SK-N-SH (cell line): ENCODE results near the gene OR56A1. TPM values are rescaled to one million over a fixed set of nuclear protein-coding genes. Genes with fewer than 3 reads are reported as not detected.

Source experiments
- CTCF ChIA-PET: fragments of 300-600, 350-600 bp; formaldehyde crosslinking; extraction: SDS; loops from one replicate; lab custom pipeline; 2021; lab: Yijun Ruan, JAX
- POLR2A ChIA-PET: fragments of 350-600 bp; sonication (Branson Sonifier 250); formaldehyde crosslinking; extraction: SDS; loops from one replicate; lab custom pipeline; 2020; ENCODE audit warnings: antibody characterized with exemption, inconsistent platforms; lab: Yijun Ruan, JAX
- DNase-seq: peaks from one replicate; pipeline ENCODE4 v3.0.0; 2012
- H2AFZ ChIP-seq: fragments of 200-600 bp; sonication (generic); 2 replicates; pipeline ENCODE4 v1.8.1; 2016; ENCODE audit warnings: antibody characterized with exemption, mild to moderate bottlenecking, low read depth
- H3F3A ChIP-seq: fragments of 200-600 bp; sonication (generic); replicated peaks from 2 replicates; pipeline ENCODE3; 2016; ENCODE audit warnings: antibody characterized with exemption, mild to moderate bottlenecking; ENCODE audit not compliant: insufficient read depth
- H3K27ac ChIP-seq, 2 experiments: fragments of 200-500 bp in 1 of 2; fragments of 200-600 bp in 1 of 2; sonication (Bioruptor generic) in 1 of 2; sonication (generic), shearing (Covaris generic) in 1 of 2; 2 replicates each; pipeline versions ENCODE4 v1.5.1 to v1.6.1; 2014 to 2016; ENCODE audit warnings: low read depth in 2 of 2, inconsistent platforms in 1 of 2, low read length in 1 of 2, mild to moderate bottlenecking in 1 of 2, mixed read lengths in 1 of 2
- H3K27me3 ChIP-seq: fragments of 200-600 bp; sonication (generic), shearing (Covaris generic); 2 replicates; pipeline ENCODE4 v1.6.1; 2016; ENCODE audit warnings: mixed run types; ENCODE audit not compliant: insufficient read depth
- H3K36me3 ChIP-seq, 2 experiments: fragments of 200-500 bp in 1 of 2; fragments of 200-600 bp in 1 of 2; sonication (Bioruptor generic) in 1 of 2; sonication (generic) in 1 of 2; replicated peaks in 1 of 2; 2 replicates each; pipeline versions ENCODE3 to v1.5.1; 2014 to 2016; ENCODE audit warnings: low read length in 1 of 2, mild to moderate bottlenecking in 1 of 2; ENCODE audit not compliant: insufficient read depth in 2 of 2, control insufficient read depth in 1 of 2
- H3K4me1 ChIP-seq, 2 experiments: fragments of 200-500 bp in 1 of 2; fragments of 200-600 bp in 1 of 2; sonication (Bioruptor generic) in 1 of 2; sonication (generic), shearing (Covaris generic) in 1 of 2; 2 replicates each; pipeline versions ENCODE4 v1.5.1 to v1.6.1; 2014 to 2016; ENCODE audit warnings: low read depth in 1 of 2, low read length in 1 of 2, mixed run types in 1 of 2; ENCODE audit not compliant: insufficient read depth in 2 of 2, control insufficient read depth in 1 of 2
- H3K4me2 ChIP-seq: fragments of 200-600 bp; sonication (generic), shearing (Covaris generic); 2 replicates; pipeline ENCODE4 v1.6.1; 2017; ENCODE audit warnings: mixed run types
- H3K4me3 ChIP-seq, 2 experiments: fragments of 200-500 bp in 1 of 2; fragments of 200-600 bp in 1 of 2; sonication (Bioruptor generic) in 1 of 2; sonication (generic), shearing (Covaris generic) in 1 of 2; 2 replicates each; pipeline versions ENCODE4 v1.5.1 to v1.8.1; 2014 to 2016; ENCODE audit warnings: low read depth in 2 of 2, inconsistent platforms in 1 of 2, low read length in 1 of 2, mild to moderate bottlenecking in 1 of 2, mixed read lengths in 1 of 2, moderate library complexity in 1 of 2
- H3K79me2 ChIP-seq: fragments of 200-600 bp; sonication (generic); 2 replicates; pipeline ENCODE4 v1.8.1; 2017; ENCODE audit warnings: mild to moderate bottlenecking; ENCODE audit not compliant: insufficient read depth
- H3K9ac ChIP-seq: fragments of 200-600 bp; sonication (generic); 2 replicates; pipeline ENCODE4 v1.6.1; 2017; ENCODE audit warnings: mixed run types
- H3K9me2 ChIP-seq: fragments of 200-600 bp; sonication (generic); 2 replicates; pipeline ENCODE4 v1.6.1; 2017; ENCODE audit warnings: mixed run types
- H3K9me3 ChIP-seq: fragments of 200-600 bp; sonication (generic); 2 replicates; pipeline ENCODE4 v1.6.1; 2017; ENCODE audit warnings: mixed run types, mild to moderate bottlenecking, moderate library complexity
- H4K20me1 ChIP-seq: fragments of 200-600 bp; sonication (generic); 2 replicates; pipeline ENCODE4 v1.6.1; 2017; ENCODE audit warnings: mild to moderate bottlenecking, mixed run types; ENCODE audit not compliant: insufficient read depth
- CTCF ChIP-seq: fragments of 200-600 bp; sonication (generic); IDR thresholded peaks from 2 replicates; pipeline ENCODE4 v1.6.1; 2017; ENCODE audit warnings: antibody characterized with exemption, mild to moderate bottlenecking, moderate library complexity
- ELF1 ChIP-seq: IDR thresholded peaks from 2 replicates; pipeline ENCODE4 v1.4.0; 2012
- FOSL2 ChIP-seq: IDR thresholded peaks from 2 replicates; pipeline ENCODE4 v1.4.0; 2012; ENCODE audit warnings: low read depth, mild to moderate bottlenecking, moderate library complexity, borderline replicate concordance
- FOXJ3 ChIP-seq: sonication (generic); formaldehyde crosslinking; IDR thresholded peaks from 2 replicates; pipeline ENCODE4 v1.5.1; 2020; ENCODE audit warnings: mild to moderate bottlenecking, missing genetic modification reagents
- IRF3 ChIP-seq: fragments of 150-350 bp; IDR thresholded peaks from 2 replicates; pipeline ENCODE4 v1.6.1; 2016; ENCODE audit warnings: mild to moderate bottlenecking, low read depth, low read length
- MEF2A ChIP-seq: IDR thresholded peaks from 2 replicates; pipeline ENCODE4 v1.4.0; 2012; ENCODE audit warnings: low read depth, borderline replicate concordance
- NRF1 ChIP-seq: IDR thresholded peaks from 2 replicates; pipeline ENCODE4 v1.6.1; 2012; ENCODE audit warnings: low read depth, mild to moderate bottlenecking, low read length
- PBX3 ChIP-seq: IDR thresholded peaks from 2 replicates; pipeline ENCODE4; 2012
- RAD21 ChIP-seq: IDR thresholded peaks from 2 replicates; pipeline ENCODE4 v1.6.1; 2012; ENCODE audit warnings: mild to moderate bottlenecking, low read length
- RCOR1 ChIP-seq: fragments of 150-350 bp; IDR thresholded peaks from 2 replicates; pipeline ENCODE4 v1.6.1; 2017; ENCODE audit warnings: antibody characterized with exemption, low read length
- SMC3 ChIP-seq: IDR thresholded peaks from 2 replicates; pipeline ENCODE4 v1.6.1; 2012; ENCODE audit warnings: low read depth, low read length, improper control_type of control experiment
- TCF12 ChIP-seq: IDR thresholded peaks from 2 replicates; pipeline ENCODE4 v1.4.0; 2012
- USF2 ChIP-seq: fragments of 150-350 bp; IDR thresholded peaks from 2 replicates; pipeline ENCODE4 v1.6.1; 2017; ENCODE audit warnings: antibody characterized with exemption, low read length, low read depth, borderline replicate concordance
- YY1 ChIP-seq: IDR thresholded peaks from 2 replicates; pipeline ENCODE4 v1.4.0; 2012; ENCODE audit warnings: low read depth, mild to moderate bottlenecking
- WGBS: methylation state at CpG from one replicate; pipeline ENCODE4 v1.1.6; 2017; ENCODE audit warnings: low lambda C conversion rate; 5-methylcytosine and 5-hydroxymethylcytosine counted together
- polyA plus RNA-seq, 3 experiments: library from polyadenylated mRNA; depleted of rRNA; stranded (reverse); fragments of >200 nt; gene quantifications; 2 replicates each; pipeline ENCODE4 v1.2.3, GENCODE V29; 2012

The OR56A1 gene
- polyA plus RNA-seq, 1 of the 3 experiments (the other 2 are of a cell fraction) = not detected

- Histone ChIP-seq H3K27ac (no peak within 1 kb of the TSS), H2AFZ (no peak within 1 kb of the TSS), H3K79me2 (no peaks in the 10 kb centered on the region), H3K9ac (no peak within 1 kb of the TSS), H3K4me3 (no peak within 1 kb of the TSS), H3K36me3 (no peaks in the 10 kb centered on the region), H3K4me1 (no peaks in the 10 kb centered on the region), H3K27me3 (no peaks in the 10 kb centered on the region), H3K9me2 (no peaks in the 10 kb centered on the region), H3K9me3 (no peaks in the 10 kb centered on the region)
- POLR2A ChIA-PET = no interaction called here
- no peak for DNase-seq
- TF ChIP-seq PBX3 = no peak
- no peak for TF ChIP-seq CTCF
- no peak for TF ChIP-seq RAD21
- no peak for TF ChIP-seq FOXJ3 (CRISPR knock-in tag)
- TF ChIP-seq SMC3 = no peak
- no peak for TF ChIP-seq MEF2A
- TF ChIP-seq USF2 = no peak
- no peak for TF ChIP-seq TCF12
- no peak for TF ChIP-seq IRF3
- TF ChIP-seq, all 33 proteins: peak for 0
- Histone ChIP-seq H3F3A (no peaks in the 10 kb centered on the region), H3K4me2 (no peak within 1 kb of the TSS), H4K20me1 (no peaks in the 10 kb centered on the region)
- CTCF ChIA-PET = no interaction called here
- 0% methylated on average over 1 of the region's 1 CpG for WGBS
Observed at GRCh38 chr11:5986885-5987284, 43.7 kb downstream of the OR56A1 start, which contains the start of gene OR52L1. TSS of gene OR52L1 (minus strand) at chr11:5986985. CDS start at chr11:5986930, 55 bp downstream.

GRCh38 chr11:5983443-5983842 lies 47.1 kb downstream of the OR56A1 start:
- H3K4me1 ChIP-seq = no peaks in the 10 kb centered on the region
- H3K9ac ChIP-seq = no peak overlapping the region
- H3K9me2 ChIP-seq = no peaks in the 10 kb centered on the region
- no peak overlapping the region for H2AFZ ChIP-seq
- POLR2A ChIA-PET = no interaction called here
- H3K27ac ChIP-seq = no peak overlapping the region
- H3K79me2 ChIP-seq = no peaks in the 10 kb centered on the region
- WGBS = 0% methylated on average over 1 of the region's 1 CpG
- H3K4me3 ChIP-seq = no peak overlapping the region
- DNase-seq = no peak
- no peaks in the 10 kb centered on the region for H3F3A ChIP-seq
- no peaks in the 10 kb centered on the region for H3K9me3 ChIP-seq
- no peak overlapping the region for H3K4me2 ChIP-seq
- CTCF ChIA-PET = no interaction called here
- H4K20me1 ChIP-seq = no peaks in the 10 kb centered on the region
- no peaks in the 10 kb centered on the region for H3K36me3 ChIP-seq
- no peaks in the 10 kb centered on the region for H3K27me3 ChIP-seq
- no peak for TF ChIP-seq SMC3
- TF ChIP-seq NRF1 = no peak
- no peak for TF ChIP-seq IRF3
- no peak for TF ChIP-seq CTCF
- no peak for TF ChIP-seq FOSL2
- no peak for TF ChIP-seq ELF1
- no peak for TF ChIP-seq PBX3
- no peak for TF ChIP-seq TCF12
- TF ChIP-seq RCOR1 = no peak
- no peak for TF ChIP-seq YY1
